Heart right ventricle (tissue), 16 donors: ENCODE results near the gene GMEB2. TPM values are rescaled to one million over a fixed set of nuclear protein-coding genes. Genes with fewer than 3 reads are reported as not detected.
"Not testable (repeated sequence)": the region's sequence is repeated elsewhere in the genome, so short reads cannot be mapped to it uniquely, and the experiment has no call there.

Source experiments
- ATAC-seq, 8 donors: fragments of 200-7000 bp; cut with Tn5 transposase; one replicate each; pipeline ENCODE4 v1.9.1; 2020; ENCODE audit warnings: mild to moderate bottlenecking in 8 of 8, moderate library complexity in 8 of 8, moderate number of reproducible peaks in 1 of 8
- DNase-seq, 2 donors: peaks; one replicate each; pipeline ENCODE4 v3.0.0-alpha.2; 2020
- H3K27ac ChIP-seq, 10 donors: fragments of 200-600 bp; sonication (generic) in 2 of 10; one replicate each; pipeline versions ENCODE4 v1.5.0 to v1.8.0; 2020 to 2022; ENCODE audit warnings: mild to moderate bottlenecking in 3 of 10
- H3K27me3 ChIP-seq, 7 donors: fragments of 200-600 bp; one replicate each; pipeline ENCODE4 v1.8.0; 2021 to 2022; ENCODE audit warnings: mild to moderate bottlenecking in 2 of 7
- H3K36me3 ChIP-seq, 9 donors: fragments of 200-600 bp; sonication (generic) in 1 of 9; one replicate each; pipeline versions ENCODE4 v1.5.0 to v1.8.0; 2020 to 2022; ENCODE audit warnings: mild to moderate bottlenecking in 2 of 9
- H3K4me1 ChIP-seq, 9 donors: fragments of 200-600 bp; sonication (generic) in 1 of 9; one replicate each; pipeline versions ENCODE4 v1.5.0 to v1.8.0; 2020 to 2022; ENCODE audit warnings: mild to moderate bottlenecking in 4 of 9
- H3K4me3 ChIP-seq, 10 donors: fragments of 200-600 bp; sonication (generic) in 2 of 10; one replicate each; pipeline versions ENCODE4 v1.5.0 to v1.8.0; 2020 to 2022; ENCODE audit warnings: mild to moderate bottlenecking in 7 of 10, moderate library complexity in 2 of 10
- H3K9me3 ChIP-seq, 11 donors: fragments of 200-600 bp in 10 of 11; sonication (generic) in 2 of 11; one replicate each; pipeline versions ENCODE4 v1.5.0 to v1.8.0; 2013 to 2022; ENCODE audit warnings: mild to moderate bottlenecking in 2 of 11, control low read depth in 1 of 11, moderate library complexity in 1 of 11
- CTCF ChIP-seq, 9 donors: fragments of 200-600 bp; sonication (generic) in 2 of 9; IDR thresholded peaks; one replicate each; pipeline versions ENCODE4 v1.5.0 to v1.8.0; 2021 to 2022; ENCODE audit warnings: antibody characterized with exemption in 9 of 9, mild to moderate bottlenecking in 5 of 9, moderate library complexity in 1 of 9
- WGBS, 2 donors: extraction: QIAGEN DNeasy Blood & Tissue Kit; methylation state at CpG; one replicate each; pipeline ENCODE4 v1.1.7; 2013; ENCODE audit warnings: inconsistent platforms in 1 of 2; 5-methylcytosine and 5-hydroxymethylcytosine counted together
- intact Hi-C, 10 donors: fragments of 100-400 bp; cut with DNase I; formaldehyde crosslinking; loops; one replicate each; pipeline versions ENCODE4 v1.11.1 to v1.14.2; 2022
- polyA plus RNA-seq, 2 donors: library from polyadenylated mRNA; stranded (reverse); fragments of 200-250 nt; gene quantifications; one replicate each; pipeline ENCODE4 v1.2.3, GENCODE V29; 2013
- total RNA-seq, 10 donors: library from RNA; stranded (reverse); fragmentation: NEBNext Ultra II Directional in 3 of 10; extraction: Animal tissue kit (Norgen Biotek cat#: 25700) in 3 of 10; gene quantifications; one replicate each; pipeline versions ENCODE4 v1.2.1 to v1.2.4, GENCODE V29; 2021 to 2023
- donor health status: Arrhythmogenic right ventricular cardiomyopathy.
- donor health status: ischemic (EF 13 %, LVEDD 7.1; RV severe dilation, severe dysfunction).
- donor health status: healthy with polysubstance abuse.
- donor health status: DM: no; HTN: yes; CAD: no.
- donor health status: DM: no; HTN: no; CAD: no.
- donor health status: ischemic (EF 25% LVEDD 6.9; RV normal size, moderate dysfunction).
- donor health status: ischemic (EF 25% LVEDD 5.7; RV mildly dilated, moderate dysfunction).
- donor health status: healthy.
- donor health status: DM: yes; HTN: yes; CAD: no.
- donor health status: Ischemic cardiomyopathy.
- donor health status: ischemic (EF 35%, LVEDD 5.7; RV mildly dilated, moderate dysfunction).
- donor health status: nonischemic (EF 11% LVEDD 7.7; RV severe dilation, severe dysfunction).
- donor health status: DM: yes; HTN: yes; CAD: no.
- donor health status: PGD.
- donor health status: ischemic (EF 29% LVEDD 5.4; RV normal size, mild dysfunction).
- donor health status: nonischemic (EF 23%, LVEDD 6.1; RV moderate dilation, normal function).

GMEB2 gene
- total and polyA plus RNA-seq, 12 donors: 4.9 to 8.2 (median 5.9) TPM

- no peak overlapping the region for H3K4me3 ChIP-seq
- H3K9me3 ChIP-seq: no peaks in the 10 kb centered on the region
- DNase-seq: no peak
- H3K27me3 ChIP-seq: no peaks in the 10 kb centered on the region
- 96 to 98% methylated on average over 22 of the region's 22 CpGs for WGBS, 2 donors
- intact Hi-C loops: no loop called here
- no peak for TF ChIP-seq CTCF (IDR thresholded peaks at IDR 0.05)
- H3K27ac ChIP-seq: no peak overlapping the region
- peaks cover 0 to 58% (median 7%) of the 10 kb centered on the region in 9 donors for H3K36me3 ChIP-seq
- peaks cover 8 to 27% (median 21%) of the 10 kb centered on the region in 9 donors for H3K4me1 ChIP-seq
- no peak for ATAC-seq
These were observed 34.2 kb upstream of the GMEB2 start for GRCh38 chr20:63661108-63661507.

DNA sequence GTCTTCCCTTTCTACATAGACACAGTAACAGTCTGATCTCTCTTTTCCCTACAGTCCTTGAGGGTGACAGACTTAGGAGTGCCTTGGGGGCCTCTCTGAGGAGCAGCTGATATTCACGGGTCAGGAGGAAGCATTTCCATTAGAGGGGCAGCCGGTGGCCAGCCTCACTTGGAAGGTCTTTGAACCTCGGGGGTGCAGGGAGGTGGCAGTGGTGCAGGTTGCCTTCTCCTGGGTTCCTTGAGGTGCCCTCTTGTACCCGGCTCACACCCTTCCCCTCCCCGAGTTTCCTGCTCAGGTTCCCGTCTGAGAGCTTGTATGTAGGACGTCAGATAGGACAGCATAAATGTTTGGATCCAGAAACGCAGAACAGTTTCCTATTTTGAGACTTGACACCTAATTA lies 33.7 kb upstream of the GMEB2 start:
- 83 to 84% methylated on average over 8 of the region's 8 CpGs for WGBS, 2 donors
- intact Hi-C loops: no loop called here
- peaks cover 0 to 53% (median 7%) of the 10 kb centered on the region in 9 donors for H3K36me3 ChIP-seq
- TF ChIP-seq CTCF (IDR thresholded peaks at IDR 0.05): no peak
- H3K27me3 ChIP-seq: no peaks in the 10 kb centered on the region
- peaks cover 8 to 27% (median 21%) of the 10 kb centered on the region in 9 donors for H3K4me1 ChIP-seq
- no peak overlapping the region for H3K27ac ChIP-seq
- no peak overlapping the region for H3K4me3 ChIP-seq
- DNase-seq: no peak
- ATAC-seq: no peak
- H3K9me3 ChIP-seq: no peaks in the 10 kb centered on the region

- H3K27ac ChIP-seq, H3K4me3 ChIP-seq, ATAC-seq, H3K27me3 ChIP-seq, H3K9me3 ChIP-seq, DNase-seq, intact Hi-C loops: not testable (repeated sequence)
- peaks cover 0 to 48% (median 7%) of the 10 kb centered on the region in 9 donors for H3K36me3 ChIP-seq
- H3K4me1 ChIP-seq: peaks cover 8 to 27% (median 21%) of the 10 kb centered on the region in 9 donors
- 90 to 94% methylated on average over 10 of the region's 10 CpGs for WGBS, 2 donors
These were observed 33.3 kb upstream of the GMEB2 start for GRCh38 chr20:63660174-63660573.

GRCh38 chr20:63659370-63659769 lies 32.5 kb upstream of the GMEB2 start:
- DNase-seq (no peak), ATAC-seq (no peak)
- peak overlapping the region in 9 of 10 donors; percentile 51 to 89 (median 73) for H3K4me3 ChIP-seq
- no peak for TF ChIP-seq CTCF (IDR thresholded peaks at IDR 0.05)
- H3K9me3 ChIP-seq: no peaks in the 10 kb centered on the region
- peaks cover 0 to 42% (median 7%) of the 10 kb centered on the region in 9 donors for H3K36me3 ChIP-seq
- peaks cover 8 to 27% (median 23%) of the 10 kb centered on the region in 9 donors for H3K4me1 ChIP-seq
- H3K27ac ChIP-seq: peak overlapping the region in 8 of 10 donors; percentile 81 to 95 (median 91)
- intact Hi-C loops: loop anchor here in 2 of 10 donors (2.0 to 10.0 kb wide), 3 partner anchors 48 to 205 kb away; partner anchors contain the start of genes ARFRP1 (in 1 of the 2), LIME1 (in 1 of the 2), SLC2A4RG (in 1 of the 2) and TPD52L2 (in 1 of the 2)
- H3K27me3 ChIP-seq: no peaks in the 10 kb centered on the region
- 69 to 70% methylated on average over 13 of the region's 13 CpGs for WGBS, 2 donors

GRCh38 chr20:63658749-63659187 lies 31.9 kb upstream of the GMEB2 start:
- Histone ChIP-seq H3K27me3 (peaks cover 0 to under 1% (median 0%) of the 10 kb centered on the region in 7 donors), H3K9me3 (no peaks in the 10 kb centered on the region), H3K4me3 (peak overlapping the region; percentile 38 to 89 (median 72)), H3K4me1 (peaks cover 8 to 32% (median 25%) of the 10 kb centered on the region in 9 donors), H3K27ac (peak overlapping the region; percentile 73 to 95 (median 90)), H3K36me3 (peaks cover 0 to 38% (median 7%) of the 10 kb centered on the region in 9 donors)
- intact Hi-C loops: loop anchor here in 3 of 10 donors (1.0 to 10.0 kb wide), 5 partner anchors 31 to 206 kb away; partner anchors contain the start of genes ARFRP1 (in 2 of the 3), GMEB2 (in 2 of the 3), LIME1 (in 1 of the 3) and SLC2A4RG (in 1 of the 3)
- peak; percentile 13 to 49 (median 33) for ATAC-seq
- DNase-seq: no peak
- 2% methylated on average over 25 of the region's 25 CpGs for WGBS, 2 donors
- no peak for TF ChIP-seq CTCF (IDR thresholded peaks at IDR 0.05)
